HepG2 (cell line): ENCODE results near the gene UNC5C. TPM values are rescaled to one million over a fixed set of nuclear protein-coding genes. Genes with fewer than 3 reads are reported as not detected.

Experiments
- ATAC-seq: fragments of 200-7000 bp; cut with Tn5 transposase; 3 replicates; pipeline ENCODE4 v1.9.1; 2020; ENCODE audit warnings: mild to moderate bottlenecking, moderate library complexity
- BruUV-seq: library from RNA; stranded (reverse); fragments of 400-500 nt; replicated peaks from 2 replicates; lab custom pipeline; 2021; lab: Mats Ljungman, UMichigan
- CTCF ChIA-PET: fragments of 300-600 bp; formaldehyde crosslinking; extraction: SDS; loops from one replicate; lab custom pipeline; 2021; ENCODE audit warnings: low total read pairs, inconsistent platforms, low intra/inter-chr PET ratio; lab: Yijun Ruan, JAX
- POLR2A ChIA-PET: fragments of 350-600 bp; sonication (Branson Sonifier 250); formaldehyde crosslinking; loops from one replicate; lab custom pipeline; 2020; ENCODE audit warnings: antibody characterized with exemption, inconsistent platforms; lab: Yijun Ruan, JAX
- DNase-seq: peaks from one replicate; pipeline ENCODE4 v3.0.0-alpha.2; 2015; ENCODE audit warnings: low spot score
- FAIRE-seq: peaks from 3 replicates; lab custom pipeline; 2011; peaks lifted over from hg19 to GRCh38; lab: Jason Lieb, UNC
- H2AFZ ChIP-seq: one replicate; pipeline ENCODE4 v1.6.1; 2011; ENCODE audit warnings: low read length, inconsistent platforms
- H3K27ac ChIP-seq: fragments of 300-600 bp; 3 replicates; pipeline ENCODE4 v1.8.0; 2011; ENCODE audit warnings: mixed run types, mild to moderate bottlenecking, mixed read lengths, low read length, inconsistent platforms; ENCODE audit not compliant: insufficient read depth; ENCODE audit errors: extremely low read length
- H3K27me3 ChIP-seq, 2 experiments: fragments of 200-600 bp in 1 of 2; 2 replicates in 1 of 2; 3 replicates in 1 of 2; pipeline versions ENCODE4 v1.6.0 to v1.8.0; 2011; ENCODE audit warnings: low read length in 2 of 2, mild to moderate bottlenecking in 2 of 2, moderate library complexity in 2 of 2, inconsistent platforms in 1 of 2; ENCODE audit not compliant: insufficient read depth in 2 of 2, control insufficient read depth in 1 of 2
- H3K36me3 ChIP-seq, 2 experiments: fragments of 200-600 bp in 1 of 2; replicated peaks in 1 of 2; 2 replicates in 1 of 2; 3 replicates in 1 of 2; pipeline versions ENCODE4 v1.5.1 to v1.8.0; 2011; ENCODE audit warnings: low read length in 2 of 2, inconsistent platforms in 1 of 2; ENCODE audit not compliant: insufficient read depth in 2 of 2, control insufficient read depth in 1 of 2
- H3K4me1 ChIP-seq: 2 replicates; pipeline ENCODE4 v1.5.1; 2012; ENCODE audit warnings: low read length, inconsistent platforms; ENCODE audit not compliant: insufficient read depth
- H3K4me2 ChIP-seq: 2 replicates; pipeline ENCODE4 v1.6.0; 2011; ENCODE audit warnings: low read depth, low read length, inconsistent platforms
- H3K4me3 ChIP-seq, 3 experiments: fragments of 200-600 bp in 1 of 3; sonication (generic), shearing (Covaris generic) in 1 of 3; replicated peaks in 1 of 3; 2 replicates each; pipeline ENCODE4 v1.5.1; 2011 to 2016; ENCODE audit warnings: low read length in 3 of 3, inconsistent platforms in 2 of 3, low read depth in 2 of 3, mild to moderate bottlenecking in 2 of 3, control low read depth in 1 of 3, mixed read lengths in 1 of 3; ENCODE audit not compliant: insufficient read depth in 1 of 3
- H3K79me2 ChIP-seq: one replicate; pipeline ENCODE4 v1.6.1; 2011; ENCODE audit warnings: low read length, inconsistent platforms; ENCODE audit not compliant: insufficient read depth
- H3K9ac ChIP-seq: 2 replicates; pipeline ENCODE4 v1.6.0; 2011; ENCODE audit warnings: mild to moderate bottlenecking, low read depth, low read length, inconsistent platforms; ENCODE audit not compliant: insufficient read depth
- H3K9me3 ChIP-seq: 2 replicates; pipeline ENCODE4 v1.5.1; 2012; ENCODE audit warnings: mild to moderate bottlenecking, low read length
- H4K20me1 ChIP-seq: 2 replicates; pipeline ENCODE4 v1.6.0; 2011; ENCODE audit warnings: inconsistent platforms, mild to moderate bottlenecking, low read length, moderate library complexity; ENCODE audit not compliant: insufficient read depth
- FOXM1 ChIP-seq: sonication (generic); formaldehyde crosslinking; IDR thresholded peaks from 2 replicates; pipeline ENCODE4 v1.5.0; 2020; ENCODE audit warnings: missing genetic modification reagents
- HOXA3 ChIP-seq: sonication (generic); formaldehyde crosslinking; IDR thresholded peaks from 2 replicates; pipeline ENCODE4 v1.5.0; 2020; ENCODE audit warnings: missing genetic modification reagents
- ZNF317 ChIP-seq: sonication (generic); formaldehyde crosslinking; IDR thresholded peaks from 2 replicates; pipeline ENCODE4 v1.5.0; 2020; ENCODE audit warnings: mild to moderate bottlenecking, missing genetic modification reagents
- ZNF484 ChIP-seq: sonication (generic); formaldehyde crosslinking; IDR thresholded peaks from 2 replicates; pipeline ENCODE4 v1.5.1; 2020; ENCODE audit warnings: mild to moderate bottlenecking, low read depth, missing genetic modification reagents, borderline replicate concordance
- ZNF589 ChIP-seq: sonication (generic); formaldehyde crosslinking; conservative IDR thresholded peaks from 2 replicates; pipeline ENCODE4 v1.8.0; 2022; ENCODE audit warnings: mild to moderate bottlenecking, moderate library complexity, missing genetic modification reagents
- ZNF83 ChIP-seq: sonication (generic); formaldehyde crosslinking; IDR thresholded peaks from 2 replicates; pipeline ENCODE4 v1.4.0; 2020; ENCODE audit warnings: missing genetic modification reagents, mild to moderate bottlenecking, borderline replicate concordance
- WGBS: methylation state at CpG from one replicate; pipeline ENCODE4 v1.1.6; 2017; ENCODE audit warnings: low lambda C conversion rate; 5-methylcytosine and 5-hydroxymethylcytosine counted together
- in situ Hi-C: cut with HindIII; loops from 2 replicates; pipeline ENCODE4 v1.10.0; 2017; ENCODE audit warnings: low pct_unique_long_range_greater_than_20kb; ENCODE audit not compliant: extremely low pct_ligation_motif_present
- intact Hi-C: fragments of 100-400 bp; cut with micrococcal nuclease; formaldehyde crosslinking; loops from one replicate; pipeline ENCODE4 v1.10.0; 2022; ENCODE audit not compliant: unreplicated experiment
- polyA plus RNA-seq, 8 experiments: library from polyadenylated mRNA; depleted of rRNA in 3 of 8; stranded (reverse) in 7 of 8; unstranded in 1 of 8; fragments of >200 nt; fragmentation: Illumina TruSeq in 4 of 8; extraction: Trizol in 4 of 8; gene quantifications; 2 replicates each; pipeline versions ENCODE4 v1.2.1 to v1.2.3, GENCODE V29; 2011 to 2016; ENCODE audit warnings: low read depth in 4 of 8, missing spikeins in 1 of 8, mixed read lengths in 1 of 8; ENCODE audit not compliant: insufficient read depth in 1 of 8
- total RNA-seq, 5 experiments: library from RNA; depleted of rRNA; stranded (reverse); fragments of >200 nt; fragmentation: Illumina TruSeq; extraction: Trizol; gene quantifications; 2 replicates each; pipeline ENCODE4 v1.2.3, GENCODE V29; 2016; ENCODE audit warnings: low read depth in 1 of 5
- TF ChIP-seq, protein P1 (sequence below): sonication (generic); formaldehyde crosslinking; IDR thresholded peaks from 2 replicates; pipeline ENCODE4 v1.8.0; 2022; ENCODE audit warnings: mild to moderate bottlenecking, missing genetic modification reagents, borderline replicate concordance

UNC5C gene
- total and polyA plus RNA-seq, 2 of the 13 experiments (the other 11 are each of a cell fraction or from before 2014, with no cell fraction given): not detected

DNA sequence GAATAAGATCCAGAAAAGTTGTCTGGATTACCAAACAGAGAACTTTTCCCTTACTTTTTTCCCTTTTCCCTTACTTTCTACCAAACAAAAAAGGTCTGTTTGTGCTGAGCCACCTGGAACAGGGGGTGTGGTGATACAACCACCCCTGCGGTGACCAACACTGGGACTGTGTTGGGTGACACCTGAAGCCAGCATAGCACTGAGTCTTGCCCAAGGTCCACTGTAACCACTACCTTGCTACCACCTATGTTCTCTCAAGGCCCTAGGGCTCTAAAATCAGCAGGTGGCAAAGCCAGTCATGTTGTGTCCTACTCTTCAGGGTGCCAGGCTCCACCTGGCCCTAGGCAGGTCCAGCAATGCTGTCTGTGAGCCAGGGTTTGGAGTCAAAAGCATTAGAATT, 22.8 kb upstream of the UNC5C start:
- no peaks in the 10 kb centered on the region; a peak in 1 of 5 replicates for H3K27me3 ChIP-seq
- POLR2A ChIA-PET: no interaction called here
- DNase-seq (no peak), FAIRE-seq (no peak), ATAC-seq (no peak)
- no peaks in the 10 kb centered on the region for H3K79me2 ChIP-seq
- no peak overlapping the region for H3K9ac ChIP-seq
- no peaks in the 10 kb centered on the region for H3K4me1 ChIP-seq
- WGBS: 42% methylated on average over 1 of the region's 1 CpG
- BruUV-seq: no TSS peak
- no peak overlapping the region for H3K4me2 ChIP-seq
- in situ Hi-C loops (no loop called here), intact Hi-C loops (no loop called here)
- CTCF ChIA-PET: no interaction called here
- no peak overlapping the region for H2AFZ ChIP-seq
- TF ChIP-seq ZNF589 (CRISPR knock-in tag): no peak
- TF ChIP-seq ZNF484: no peak
- no peak for TF ChIP-seq FOXM1 (CRISPR knock-in tag)
- no peak for TF ChIP-seq ZNF83 (CRISPR knock-in tag)
- TF ChIP-seq HOXA3 (CRISPR knock-in tag): no peak
- no peak for TF ChIP-seq ZNF317 (CRISPR knock-in tag)
- TF ChIP-seq, protein P1, sequence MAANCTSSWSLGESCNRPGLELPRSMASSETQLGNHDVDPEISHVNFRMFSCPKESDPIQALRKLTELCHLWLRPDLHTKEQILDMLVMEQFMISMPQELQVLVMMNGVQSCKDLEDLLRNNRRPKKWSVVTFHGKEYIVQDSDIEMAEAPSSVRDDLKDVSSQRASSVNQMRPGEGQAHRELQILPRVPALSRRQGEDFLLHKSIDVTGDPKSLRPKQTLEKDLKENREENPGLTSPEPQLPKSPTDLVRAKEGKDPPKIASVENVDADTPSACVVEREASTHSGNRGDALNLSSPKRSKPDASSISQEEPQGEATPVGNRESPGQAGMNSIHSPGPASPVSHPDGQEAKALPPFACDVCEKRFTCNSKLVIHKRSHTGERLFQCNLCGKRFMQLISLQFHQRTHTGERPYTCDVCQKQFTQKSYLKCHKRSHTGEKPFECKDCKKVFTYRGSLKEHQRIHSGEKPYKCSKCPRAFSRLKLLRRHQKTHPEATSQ (CRISPR knock-in tag): no peak
- H4K20me1 ChIP-seq: no peaks in the 10 kb centered on the region
- no peak overlapping the region for H3K4me3 ChIP-seq
- peaks cover 7% of the 10 kb centered on the region; the same call in 1 of the 2 replicates for H3K9me3 ChIP-seq
- no peak overlapping the region for H3K27ac ChIP-seq
- H3K36me3 ChIP-seq: no peaks in the 10 kb centered on the region
